GM18867 (cell line): ENCODE measurements around the gene RHOBTB1.
A peak's percentile ranks its signal among the peaks of the same experiment; 100 is the strongest.

Experiments used
- ATAC-seq: cut with Tn5 transposase; IDR thresholded peaks from one replicate; pipeline ENCODE4 v1.9.1; 2021; ENCODE audit warnings: mild to moderate bottlenecking, moderate library complexity; ENCODE audit not compliant: unreplicated experiment

The RHOBTB1 gene

DNA sequence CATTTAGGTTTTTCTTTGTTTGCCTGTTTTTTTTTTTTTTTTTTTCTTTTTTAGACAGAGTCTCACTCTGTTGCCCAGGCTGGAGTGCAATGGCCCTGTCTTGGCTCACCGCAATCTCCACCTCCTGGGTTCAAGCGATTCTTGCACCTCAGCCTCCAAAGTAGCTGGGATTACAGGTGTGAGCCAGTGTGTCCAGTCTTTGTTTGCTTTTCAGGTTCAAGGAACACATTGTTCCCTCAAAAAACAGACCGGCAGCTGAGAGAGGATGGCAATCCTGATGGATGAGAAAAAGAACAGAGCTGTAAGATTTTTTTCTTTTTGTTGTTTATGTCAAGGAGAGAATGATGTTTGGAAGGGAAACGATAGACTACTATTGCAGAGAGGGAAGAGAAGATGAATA, 23.3 kb upstream of the RHOBTB1 start:
- ATAC-seq: no peak

DNA sequence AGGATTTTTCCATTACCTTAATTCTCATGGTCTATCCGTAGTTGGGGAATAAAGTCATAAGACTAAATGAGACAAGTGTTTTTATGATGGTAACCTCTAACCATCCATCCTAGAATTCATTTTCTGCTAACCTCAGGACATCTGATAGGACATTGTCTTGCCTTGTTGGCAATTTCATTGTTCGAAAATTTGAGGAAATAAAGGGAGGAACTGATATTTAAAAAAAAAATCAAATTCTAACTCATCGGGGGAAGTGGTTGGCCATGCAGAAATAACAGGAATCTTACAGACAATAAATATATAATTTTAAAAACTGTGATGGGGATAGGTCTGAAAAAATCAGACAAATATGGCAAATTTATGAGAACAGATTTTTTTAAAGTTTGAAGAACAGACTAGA, 21.7 kb upstream of the RHOBTB1 start:
- no peak for ATAC-seq

DNA sequence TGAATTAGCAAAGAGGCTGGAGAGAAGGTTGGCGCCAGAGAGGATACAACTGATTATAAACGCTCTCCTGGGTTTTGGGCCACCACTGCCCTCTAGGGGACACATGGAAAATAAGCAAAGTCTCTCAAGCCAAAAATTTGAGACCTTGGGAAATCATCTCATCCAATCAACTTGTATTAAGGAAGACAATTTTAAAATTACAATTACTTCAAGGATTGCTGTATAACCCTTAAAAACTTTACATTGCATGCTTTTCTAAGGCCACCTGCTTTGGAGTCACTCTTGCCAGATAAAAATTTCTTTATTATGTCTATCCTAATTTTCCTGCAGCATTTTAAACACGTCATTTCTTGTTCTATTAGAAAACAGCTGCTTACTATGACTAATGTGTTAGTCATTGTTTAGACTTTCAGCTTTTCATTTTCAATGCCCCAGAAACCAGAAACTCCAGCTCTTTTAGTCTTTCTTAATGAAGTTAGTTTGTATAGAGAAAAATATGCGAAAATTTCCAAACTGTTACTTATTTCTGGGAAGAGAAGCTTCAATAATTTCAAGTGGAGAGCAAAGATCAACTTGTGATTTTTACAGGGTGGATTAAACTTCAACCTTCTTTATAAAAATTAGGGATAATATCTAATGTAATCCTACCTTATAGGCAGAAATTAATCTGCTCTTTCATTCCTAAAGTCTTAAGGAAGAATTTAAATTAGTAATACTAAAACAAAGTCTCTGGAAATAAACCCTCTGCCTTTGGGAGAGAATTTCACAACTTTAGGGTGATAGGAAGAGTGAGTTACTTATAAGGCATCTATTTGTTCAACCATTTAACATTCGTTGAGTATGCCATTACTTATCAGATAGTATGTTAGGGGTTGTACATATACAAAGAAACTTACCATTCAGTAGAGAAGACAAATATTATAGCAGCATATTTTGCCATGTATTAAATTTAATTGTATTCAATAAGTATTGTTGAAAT, 20.6 kb upstream of the RHOBTB1 start:
- ATAC-seq: peak; percentile 79

DNA sequence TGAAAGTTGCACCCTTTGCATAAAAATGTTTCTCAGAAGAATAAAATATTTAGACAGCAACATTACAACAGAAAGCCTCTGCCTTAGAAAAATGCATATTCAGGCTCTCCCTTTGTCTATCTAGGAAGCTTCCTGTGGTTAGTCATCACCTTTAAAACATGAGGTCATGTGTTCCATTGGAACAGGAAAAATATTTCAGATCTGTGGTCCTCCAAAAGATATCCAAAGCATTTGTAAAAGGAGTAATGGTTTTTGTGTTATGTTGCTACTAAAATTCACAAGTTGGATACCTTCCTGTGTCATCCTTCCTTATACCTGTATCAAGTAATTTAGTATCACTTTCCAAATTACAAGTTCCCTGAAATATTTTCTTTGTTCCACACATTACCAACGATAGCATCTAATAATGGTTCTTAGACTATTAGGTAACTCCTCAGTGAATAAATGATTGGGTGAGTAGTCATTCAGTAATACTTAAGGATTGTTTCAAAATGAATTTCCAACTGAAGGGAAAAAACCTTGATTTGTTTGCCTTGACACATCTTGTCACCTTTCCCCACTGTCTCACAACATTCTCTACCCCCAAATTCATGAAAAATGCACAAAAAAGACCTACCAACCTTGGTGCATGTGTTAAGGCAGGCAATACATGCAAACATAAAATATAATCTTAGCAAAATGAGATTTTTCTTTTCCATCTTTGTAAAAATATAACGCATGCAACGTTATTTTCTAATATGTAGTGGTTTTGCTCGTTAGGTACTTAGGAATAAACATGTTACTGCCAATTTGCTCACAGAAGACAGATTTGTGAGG, 19.7 kb upstream of the RHOBTB1 start:
- ATAC-seq: no peak

DNA sequence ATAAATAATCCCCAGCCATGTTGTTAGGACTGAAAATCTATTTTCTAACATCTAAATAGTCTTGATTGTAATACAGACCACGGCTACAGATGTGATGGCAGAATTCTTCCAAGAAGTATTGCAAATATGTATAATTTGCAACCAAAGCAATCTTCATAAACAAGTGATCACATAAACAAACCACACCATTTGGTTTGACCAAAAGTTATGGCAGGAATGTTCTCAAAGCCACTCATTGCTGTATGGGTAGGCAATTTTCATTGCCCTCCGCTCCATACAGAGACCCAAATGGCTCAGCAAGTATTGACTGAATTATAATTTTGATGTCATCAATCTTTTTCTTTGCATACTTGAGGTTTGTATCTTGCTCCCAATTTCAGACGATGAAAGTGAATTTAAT, 19.0 kb upstream of the RHOBTB1 start:
- no peak for ATAC-seq

- no peak for ATAC-seq
These were observed 16.9 kb upstream of the RHOBTB1 start for GRCh38 chr10:60960913-60961312.

DNA sequence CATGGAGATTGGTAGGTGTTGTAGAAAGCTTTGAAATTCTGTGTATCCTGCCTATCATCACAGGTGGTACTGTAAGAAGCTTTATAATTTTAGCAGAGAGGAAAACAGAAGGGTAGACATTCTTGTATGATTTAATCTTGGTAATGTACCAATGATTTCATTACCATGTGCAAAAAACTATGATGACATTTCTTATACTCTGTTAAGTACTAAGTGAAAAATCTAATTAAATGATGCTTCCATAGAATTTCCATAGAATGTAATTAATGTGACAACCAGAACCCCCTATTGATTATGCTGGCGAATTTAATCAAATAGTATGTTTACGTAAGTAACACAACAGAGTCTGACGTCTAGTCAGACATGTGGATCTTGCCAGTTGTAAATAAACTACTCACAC, 16.0 kb upstream of the RHOBTB1 start:
- ATAC-seq: no peak

DNA sequence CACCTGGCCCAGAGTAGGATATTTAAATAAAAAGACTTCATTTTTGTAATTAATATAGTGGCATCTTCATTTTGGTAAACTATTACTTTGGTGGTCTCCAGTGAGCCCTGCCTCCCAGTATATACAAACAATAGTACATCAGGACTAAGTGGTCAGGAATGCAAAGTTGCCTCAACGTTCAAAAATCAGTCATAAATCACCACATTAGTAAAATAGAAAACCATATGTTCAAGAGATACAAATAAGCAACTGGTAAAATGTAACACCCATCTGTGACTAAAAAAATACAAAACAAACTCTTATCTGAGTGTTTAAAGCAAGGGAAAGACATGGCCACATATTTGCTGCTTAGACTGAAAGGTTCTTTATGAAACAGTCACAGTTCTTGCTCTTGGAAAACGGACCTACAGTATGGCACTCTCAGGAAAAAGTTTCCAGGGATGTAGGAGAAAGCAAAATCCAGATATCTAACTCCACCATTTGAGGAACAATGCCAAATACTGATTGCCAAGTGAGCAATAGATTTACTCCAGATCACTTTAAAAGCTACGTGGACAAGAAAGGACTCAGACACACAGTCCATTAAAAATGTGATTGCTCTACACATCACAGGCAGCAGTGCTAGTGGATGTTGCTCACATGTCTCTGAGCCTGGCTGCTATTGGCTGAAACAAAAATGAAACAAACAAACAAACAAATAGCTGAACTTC, 15.1 kb upstream of the RHOBTB1 start:
- peak; percentile 68 for ATAC-seq

DNA sequence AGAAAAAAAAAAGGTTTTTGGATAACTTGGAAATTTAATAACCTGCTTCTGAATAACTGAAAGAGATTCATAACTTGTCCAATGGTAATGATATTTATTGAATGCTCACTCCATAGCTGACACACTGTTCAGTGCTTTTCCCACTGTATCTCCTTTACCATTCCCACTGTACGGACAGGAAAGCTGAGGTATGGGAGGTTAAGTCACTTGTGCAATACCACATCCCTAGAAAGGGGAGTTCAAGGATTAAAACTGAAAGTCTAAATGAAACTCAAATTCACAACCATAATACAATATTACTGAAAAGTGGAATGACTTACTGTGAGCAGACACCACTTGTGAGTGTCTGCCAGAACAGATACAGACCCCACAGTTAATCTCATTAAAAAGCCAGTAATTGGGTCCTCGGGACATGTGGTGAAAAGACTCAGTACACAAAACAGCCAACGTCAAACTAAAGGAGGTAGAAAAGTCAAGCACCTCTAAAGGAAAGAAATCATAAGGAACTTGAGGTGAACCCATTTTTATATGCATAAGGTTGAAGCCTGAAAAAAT, 13.8 kb upstream of the RHOBTB1 start:
- no peak for ATAC-seq

- ATAC-seq: no peak
These were observed 12.0 kb upstream of the RHOBTB1 start for GRCh38 chr10:60955957-60956425.

GRCh38 chr10:60955316-60955715, 11.3 kb upstream of the RHOBTB1 start:
- ATAC-seq: no peak

GRCh38 chr10:60954035-60954434, 10.1 kb upstream of the RHOBTB1 start:
- no peak for ATAC-seq

DNA sequence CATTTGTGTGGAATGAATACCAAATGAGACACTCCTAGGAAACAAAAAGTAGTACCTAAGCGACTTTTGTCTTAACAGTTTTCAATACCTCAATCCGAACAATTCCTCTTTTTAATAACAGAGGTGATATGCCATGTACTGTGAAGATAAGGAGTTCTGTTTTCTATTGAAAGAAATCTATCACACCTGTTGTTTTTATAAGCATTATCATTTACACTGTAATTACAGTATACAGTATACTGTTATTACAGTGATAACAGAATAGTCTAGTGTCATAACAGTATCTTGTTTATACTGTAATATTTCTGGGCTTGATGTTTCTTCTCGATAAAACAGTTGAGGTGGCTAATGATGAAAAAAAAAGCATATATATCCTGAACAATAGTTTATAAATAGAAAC, 9.4 kb upstream of the RHOBTB1 start:
- ATAC-seq: no peak

DNA sequence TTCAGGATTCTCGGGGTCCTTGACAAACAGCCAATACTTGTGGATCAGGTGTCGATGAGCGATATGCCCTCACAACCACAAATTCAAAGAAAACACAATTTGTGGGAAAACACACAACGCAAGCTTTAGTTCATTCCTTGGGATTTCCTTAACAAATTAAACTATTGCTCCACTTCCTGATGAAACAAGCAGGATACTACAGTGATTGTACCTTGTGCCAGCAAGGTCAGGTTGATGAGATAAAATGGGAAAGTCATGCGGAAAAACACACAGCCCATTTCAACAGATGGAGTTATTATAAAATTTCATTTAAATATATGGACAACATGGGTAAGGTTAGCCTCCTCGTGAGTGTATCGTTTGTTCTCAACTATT, 8.8 kb upstream of the RHOBTB1 start:
- no peak for ATAC-seq

GRCh38 chr10:60952067-60952845, 8.3 kb upstream of the RHOBTB1 start:
- no peak for ATAC-seq

- ATAC-seq: no peak
These were observed 7.3 kb upstream of the RHOBTB1 start for GRCh38 chr10:60951272-60951724.

DNA sequence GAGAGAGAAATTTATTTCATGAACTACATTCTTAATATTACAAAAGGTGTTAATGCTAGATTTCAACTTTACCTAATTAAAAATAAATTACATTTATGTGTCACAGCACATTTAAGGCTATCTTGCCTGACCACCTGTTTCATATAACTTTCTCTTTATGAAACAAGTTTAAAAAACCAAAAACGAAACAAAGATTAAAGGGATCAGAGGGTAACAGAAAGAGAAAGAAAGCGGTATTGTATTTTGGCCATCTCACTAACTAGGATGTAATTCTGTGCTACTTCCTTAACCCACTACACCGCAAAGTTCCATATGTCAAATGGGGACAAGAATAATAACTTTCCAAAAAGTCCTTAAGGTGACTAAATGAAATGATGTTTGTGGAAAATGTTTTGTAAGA, 6.3 kb upstream of the RHOBTB1 start:
- ATAC-seq: peak; percentile 90

- no peak for ATAC-seq
These were observed 4.9 kb upstream of the RHOBTB1 start for GRCh38 chr10:60948851-60949250.

GRCh38 chr10:60944910-60945297, 919 bp upstream of the RHOBTB1 start:
- ATAC-seq: no peak
